Measurements from ENCODE around the gene IFRD1.

GRCh38 chr7:112511451-112512202 is 61.4 kb downstream of the IFRD1 start:
- TF ChIP-seq GATA2 (IDR thresholded peaks at IDR 0.05; ENCODE audit: low read depth, low read length), result no peak
- TF ChIP-seq GATA3 (IDR thresholded peaks at IDR 0.05; ENCODE audit: low read depth, low read length), result no peak
